HG02798 (cell line): ENCODE measurements around the gene RAD17.
"Not testable (repeated sequence)": the region's sequence is repeated elsewhere in the genome, so short reads cannot be mapped to it uniquely, and the experiment has no call there.

Experiments
- ATAC-seq: cut with Tn5 transposase; IDR thresholded peaks from one replicate; pipeline ENCODE4 v1.9.1; 2021; ENCODE audit warnings: mild to moderate bottlenecking; ENCODE audit not compliant: unreplicated experiment, poor library complexity

Gene RAD17

GRCh38 chr5:69455428-69455988, 85.9 kb downstream of the RAD17 start:
- ATAC-seq, result not testable (repeated sequence)

DNA sequence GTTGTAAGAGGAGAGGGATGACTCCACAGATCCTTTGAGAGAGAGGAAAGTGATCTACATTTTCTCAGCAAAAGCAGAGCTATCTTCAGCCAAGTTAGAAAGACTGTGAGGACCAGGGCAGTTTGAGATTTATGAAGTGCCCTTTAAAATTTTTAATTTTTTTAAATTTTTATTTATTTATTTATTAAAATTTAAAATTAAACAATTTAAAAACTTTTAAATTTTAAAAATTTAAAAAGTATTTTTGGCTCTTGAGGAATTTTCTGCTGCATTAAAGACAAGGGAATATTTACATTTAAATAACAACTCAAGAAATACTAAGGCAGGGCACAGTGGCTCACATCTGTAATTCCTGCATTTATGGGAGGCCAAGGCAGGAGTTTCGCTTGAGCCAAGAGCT, 92.6 kb downstream of the RAD17 start:
- no peak for ATAC-seq
